Liver (tissue), 9 donors: ENCODE data around the gene ZNF524. TPM values are rescaled to one million over a fixed set of nuclear protein-coding genes. Genes with fewer than 3 reads are reported as not detected.

Experiments
- DNase-seq: peaks from one replicate; pipeline ENCODE4 v3.0.0-alpha.2; 2017; ENCODE audit warnings: low spot score
- H3K27ac ChIP-seq, 2 donors: one replicate each; pipeline ENCODE4 v1.7.0; 2013; ENCODE audit warnings: inconsistent platforms in 2 of 2, low read length in 2 of 2, control low read depth in 1 of 2, low read depth in 1 of 2, mild to moderate bottlenecking in 1 of 2
- H3K27me3 ChIP-seq, 4 donors: one replicate each; pipeline versions ENCODE4 v1.6.1 to v1.7.0; 2013; ENCODE audit warnings: low read length in 3 of 4, inconsistent platforms in 1 of 4, mild to moderate bottlenecking in 1 of 4, moderate library complexity in 1 of 4; ENCODE audit not compliant: control insufficient read depth in 4 of 4, insufficient read depth in 4 of 4
- H3K36me3 ChIP-seq, 4 donors: one replicate each; pipeline versions ENCODE4 v1.6.1 to v1.7.0; 2013; ENCODE audit warnings: low read length in 3 of 4, mild to moderate bottlenecking in 3 of 4, low read depth in 1 of 4, moderate library complexity in 1 of 4; ENCODE audit not compliant: control insufficient read depth in 4 of 4, insufficient read depth in 3 of 4
- H3K4me1 ChIP-seq, 4 donors: one replicate each; pipeline versions ENCODE4 v1.6.1 to v1.7.0; 2013; ENCODE audit warnings: low read length in 3 of 4, mild to moderate bottlenecking in 3 of 4, moderate library complexity in 1 of 4; ENCODE audit not compliant: control insufficient read depth in 4 of 4, insufficient read depth in 4 of 4
- H3K4me3 ChIP-seq, 3 donors: one replicate each; pipeline versions ENCODE4 v1.6.1 to v1.7.0; 2013; ENCODE audit warnings: low read length in 3 of 3, control low read depth in 1 of 3, low read depth in 1 of 3, mild to moderate bottlenecking in 1 of 3
- H3K9ac ChIP-seq, 2 donors: one replicate each; pipeline ENCODE4 v1.7.0; 2013; ENCODE audit warnings: low read length in 2 of 2, mild to moderate bottlenecking in 2 of 2, moderate library complexity in 2 of 2, control low read depth in 1 of 2, low read depth in 1 of 2
- H3K9me3 ChIP-seq, 4 donors: one replicate each; pipeline versions ENCODE4 v1.6.1 to v1.7.0; 2013; ENCODE audit warnings: low read length in 3 of 4; ENCODE audit not compliant: control insufficient read depth in 4 of 4
- ATF3 ChIP-seq: IDR thresholded peaks from 2 replicates; pipeline ENCODE4 v1.6.1; 2016; ENCODE audit warnings: antibody characterized with exemption
- CTCF ChIP-seq: fragments of 150-350 bp; IDR thresholded peaks from 2 replicates; pipeline ENCODE4 v1.5.1; 2017; ENCODE audit warnings: improper control_type of control experiment, low read depth, low read length; ENCODE audit not compliant: missing input control
- EGR1 ChIP-seq, 2 donors: IDR thresholded peaks; 2 replicates each; pipeline ENCODE4 v1.6.1; 2016 to 2018; ENCODE audit warnings: antibody characterized with exemption in 2 of 2, low read depth in 2 of 2
- FOXA1 ChIP-seq: IDR thresholded peaks from 2 replicates; pipeline ENCODE4 v1.6.1; 2016; ENCODE audit warnings: antibody characterized with exemption
- FOXA2 ChIP-seq: IDR thresholded peaks from 2 replicates; pipeline ENCODE4 v1.6.1; 2016; ENCODE audit warnings: antibody characterized with exemption
- GABPA ChIP-seq, 2 donors: IDR thresholded peaks in 1 of 2; conservative IDR thresholded peaks in 1 of 2; 2 replicates each; pipeline ENCODE4 v1.6.1; 2016; ENCODE audit warnings: antibody characterized with exemption in 2 of 2, mild to moderate bottlenecking in 1 of 2, moderate library complexity in 1 of 2
- HNF4A ChIP-seq, 2 donors: conservative IDR thresholded peaks; 2 replicates each; pipeline ENCODE4 v1.6.1; 2016; ENCODE audit warnings: antibody characterized with exemption in 2 of 2, mild to moderate bottlenecking in 2 of 2
- HNF4G ChIP-seq: IDR thresholded peaks from 2 replicates; pipeline ENCODE4 v1.6.1; 2016; ENCODE audit warnings: antibody characterized with exemption
- JUND ChIP-seq, 2 donors: IDR thresholded peaks; 2 replicates each; pipeline ENCODE4 v1.6.1; 2016; ENCODE audit warnings: antibody characterized with exemption in 2 of 2
- NR2F2 ChIP-seq: IDR thresholded peaks from 2 replicates; pipeline ENCODE4 v1.6.1; 2016; ENCODE audit warnings: antibody characterized with exemption
- RAD21 ChIP-seq, 2 donors: IDR thresholded peaks; 2 replicates each; pipeline ENCODE4 v1.6.1; 2016; ENCODE audit warnings: antibody characterized with exemption in 2 of 2, mild to moderate bottlenecking in 2 of 2
- SP1 ChIP-seq: IDR thresholded peaks from 2 replicates; pipeline ENCODE4 v1.6.1; 2018; ENCODE audit warnings: antibody characterized with exemption, mild to moderate bottlenecking
- TAF1 ChIP-seq: conservative IDR thresholded peaks from 2 replicates; pipeline ENCODE4 v1.6.1; 2016; ENCODE audit warnings: antibody characterized with exemption, mild to moderate bottlenecking
- YY1 ChIP-seq: IDR thresholded peaks from 2 replicates; pipeline ENCODE4 v1.6.1; 2016; ENCODE audit warnings: antibody characterized with exemption, mild to moderate bottlenecking
- ZBTB33 ChIP-seq: IDR thresholded peaks from 2 replicates; pipeline ENCODE4 v1.6.1; 2016; ENCODE audit warnings: antibody characterized with exemption
- WGBS: extraction: QIAGEN DNeasy Blood & Tissue Kit; methylation state at CpG from one replicate; pipeline ENCODE4 v1.1.7; 2013; 5-methylcytosine and 5-hydroxymethylcytosine counted together
- polyA plus RNA-seq, 2 donors: library from polyadenylated mRNA; stranded (reverse) in 1 of 2; unstranded in 1 of 2; fragments of 200-250 nt in 1 of 2; fragments of >200 nt in 1 of 2; fragmentation: Nextera tagmentation in 1 of 2; extraction: Ambion mirVana in 1 of 2; gene quantifications; one replicate each; pipeline versions ENCODE4 v1.2.1 to v1.2.3, GENCODE V29; 2013 to 2015
- total RNA-seq, 2 donors: library from RNA; depleted of rRNA; stranded (reverse); fragments of >200 nt; gene quantifications; one replicate each; pipeline ENCODE4 v1.2.3, GENCODE V29; 2014
- TF ChIP-seq, protein P1 (sequence below): IDR thresholded peaks from 2 replicates; pipeline ENCODE4 v1.6.1; 2016; ENCODE audit warnings: antibody characterized with exemption, mild to moderate bottlenecking
- TF ChIP-seq, protein P2 (sequence below): IDR thresholded peaks from 2 replicates; pipeline ENCODE4 v1.6.1; 2016; ENCODE audit warnings: antibody characterized with exemption
- donor health status: healthy.
- donor health status: healthy.
- donor health status: healthy.
- donor health status: healthy.
- donor health status: healthy.

The ZNF524 gene
- total and polyA plus RNA-seq, 4 donors: 6.7 to 12.3 (median 10.2) TPM

DNA sequence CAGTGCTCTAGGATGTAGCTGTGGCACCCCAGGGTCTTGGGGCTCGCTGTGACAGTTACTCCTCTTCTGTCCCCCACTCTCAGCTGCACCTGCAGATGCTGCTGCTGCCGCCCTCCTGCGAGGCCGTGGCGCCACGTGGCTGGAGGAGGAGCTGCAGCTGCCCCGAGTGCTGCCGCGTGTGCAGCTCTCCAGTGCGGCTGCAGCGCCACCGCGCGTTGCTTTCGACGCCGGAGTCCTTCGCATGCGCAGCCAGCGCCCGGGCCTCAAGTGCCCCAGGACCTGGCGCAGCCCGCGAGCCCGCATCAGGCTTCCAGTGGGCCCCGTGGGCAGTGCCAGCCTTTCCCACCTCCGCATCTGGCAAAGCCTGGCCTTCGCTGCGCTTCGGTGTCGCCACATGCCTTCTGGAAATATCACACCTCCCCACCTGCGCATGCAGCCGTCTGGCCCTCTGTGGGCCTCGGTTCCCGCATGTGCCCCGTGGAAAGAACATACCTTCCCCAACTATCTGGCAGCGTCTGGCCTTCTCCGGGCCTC, 40.0 kb downstream of the ZNF524 start (continued):
- TF ChIP-seq SP1: no peak

DNA sequence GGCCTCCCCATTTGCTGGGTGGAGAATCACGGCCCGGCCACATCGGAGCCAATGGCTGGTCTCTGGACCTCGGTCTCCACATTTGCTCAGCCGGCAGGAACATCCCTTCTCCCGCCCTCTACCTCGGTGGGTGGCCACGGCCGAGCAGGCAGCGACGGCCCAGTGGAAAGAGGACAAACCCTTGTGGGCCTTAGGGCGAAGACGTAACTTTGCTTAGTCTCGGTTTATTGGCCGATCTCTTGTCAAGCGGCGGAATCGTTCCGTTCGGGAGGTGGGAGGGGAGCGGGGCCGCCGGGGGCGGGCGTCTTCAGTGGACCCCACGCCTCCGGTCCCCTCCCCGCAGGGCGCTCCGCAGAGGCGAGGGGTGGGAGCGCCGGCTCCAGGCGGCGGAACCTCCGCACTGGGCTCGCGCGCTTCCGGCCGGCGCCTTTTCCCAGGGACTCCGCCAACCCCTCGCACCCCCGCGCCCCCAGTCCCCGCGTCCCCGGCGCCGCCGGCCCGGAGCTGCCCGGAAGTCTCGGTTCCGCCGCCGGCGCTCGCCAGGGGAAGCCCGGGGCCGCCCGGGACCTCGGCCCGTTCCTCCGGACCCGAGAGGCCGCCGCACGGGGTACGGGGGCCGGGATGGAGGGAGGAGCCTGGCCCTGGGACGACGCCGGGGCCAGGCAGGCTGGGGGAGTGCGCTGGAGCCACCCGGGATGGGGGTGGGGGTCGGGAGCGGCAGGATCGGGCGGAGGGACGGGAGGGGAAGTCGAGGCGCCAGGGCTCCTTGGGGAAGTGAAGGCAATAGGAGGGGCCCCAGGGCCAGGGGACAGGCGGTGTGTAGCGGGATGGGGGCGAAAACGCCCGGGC, 40.7 kb downstream of the ZNF524 start, which contains the start of gene ZNF580:
TSS of gene ZNF580 (plus strand) at position 426 of the 849 bp plus-strand sequence. CDS start 1,507 bp downstream, outside the sequence.
- Histone ChIP-seq H3K36me3 (peaks cover 0 to 9% (median under 1%) of the 10 kb centered on the region in 4 donors), H3K9ac (peak within 1 kb of the TSS; percentile 66 to 84), H3K4me3 (peak within 1 kb of the TSS; percentile 65 to 86 (median 79)), H3K27ac (peak within 1 kb of the TSS; percentile 83 to 91), H3K4me1 (peaks cover 26 to 78% (median 58%) of the 10 kb centered on the region in 4 donors), H3K9me3 (no peaks in the 10 kb centered on the region), H3K27me3 (no peaks in the 10 kb centered on the region)
- WGBS: under 1% methylated on average over 89 of the region's 89 CpGs
- peak; percentile 74 for DNase-seq
- TF ChIP-seq FOXA1 (no peak), FOXA2 (no peak), GABPA (IDR thresholded peaks at IDR 0.05 in 1 of 2, conservative IDR thresholded peaks at IDR 0.05 in 1 of 2) (peak in 1 of 2 donors; percentile 51), EGR1 (IDR thresholded peaks at IDR 0.05; ENCODE audit: low read depth in 2 of 2) (no peak), RAD21 (IDR thresholded peaks at IDR 0.05) (no peak)

DNA sequence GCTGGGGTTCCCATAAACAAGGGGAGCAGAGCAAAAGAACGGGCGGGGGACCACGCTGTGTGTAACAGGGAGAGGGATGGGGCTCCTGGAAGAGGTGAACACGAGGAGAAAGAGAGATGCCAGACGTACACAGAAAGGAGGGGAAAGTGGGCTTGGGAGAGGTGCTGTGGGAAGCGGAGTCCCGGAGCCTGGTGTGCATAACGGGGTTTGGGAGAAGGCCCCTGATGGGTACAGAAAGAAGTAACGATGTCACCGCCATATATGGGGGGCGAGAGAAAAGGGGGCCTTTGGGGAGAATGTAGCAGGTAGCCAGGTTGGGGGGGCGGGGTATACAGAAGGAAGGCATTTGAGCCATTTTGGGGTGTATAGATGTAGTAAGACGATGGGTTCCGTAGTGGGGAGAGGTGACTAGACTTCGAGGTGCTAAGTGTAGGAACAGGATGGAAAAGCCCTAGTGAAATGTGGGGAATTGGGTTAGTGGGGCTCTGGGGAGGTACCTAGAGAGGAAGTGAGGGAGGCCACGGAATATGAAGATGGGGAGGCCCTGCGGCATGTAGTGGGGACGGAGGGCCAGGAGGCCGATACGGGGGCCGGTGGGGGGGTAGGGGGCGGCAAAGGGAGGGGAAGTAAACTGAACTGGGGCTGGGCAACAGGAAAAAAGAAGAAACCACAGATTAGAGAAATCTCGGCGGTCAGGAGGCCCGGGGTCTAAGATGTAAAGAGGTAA, 41.5 kb downstream of the ZNF524 start:
- Histone ChIP-seq H3K4me1 (peaks cover 18 to 70% (median 51%) of the 10 kb centered on the region in 4 donors), H3K9me3 (no peaks in the 10 kb centered on the region), H3K4me3 (peak overlapping the region; percentile 65 to 86 (median 79)), H3K27ac (peak overlapping the region; percentile 83 to 91), H3K9ac (peak overlapping the region; percentile 58 to 84), H3K27me3 (no peaks in the 10 kb centered on the region), H3K36me3 (peaks cover 0 to 9% (median under 1%) of the 10 kb centered on the region in 4 donors)
- 1% methylated on average over 25 of the region's 25 CpGs for WGBS
- TF ChIP-seq, protein P1, sequence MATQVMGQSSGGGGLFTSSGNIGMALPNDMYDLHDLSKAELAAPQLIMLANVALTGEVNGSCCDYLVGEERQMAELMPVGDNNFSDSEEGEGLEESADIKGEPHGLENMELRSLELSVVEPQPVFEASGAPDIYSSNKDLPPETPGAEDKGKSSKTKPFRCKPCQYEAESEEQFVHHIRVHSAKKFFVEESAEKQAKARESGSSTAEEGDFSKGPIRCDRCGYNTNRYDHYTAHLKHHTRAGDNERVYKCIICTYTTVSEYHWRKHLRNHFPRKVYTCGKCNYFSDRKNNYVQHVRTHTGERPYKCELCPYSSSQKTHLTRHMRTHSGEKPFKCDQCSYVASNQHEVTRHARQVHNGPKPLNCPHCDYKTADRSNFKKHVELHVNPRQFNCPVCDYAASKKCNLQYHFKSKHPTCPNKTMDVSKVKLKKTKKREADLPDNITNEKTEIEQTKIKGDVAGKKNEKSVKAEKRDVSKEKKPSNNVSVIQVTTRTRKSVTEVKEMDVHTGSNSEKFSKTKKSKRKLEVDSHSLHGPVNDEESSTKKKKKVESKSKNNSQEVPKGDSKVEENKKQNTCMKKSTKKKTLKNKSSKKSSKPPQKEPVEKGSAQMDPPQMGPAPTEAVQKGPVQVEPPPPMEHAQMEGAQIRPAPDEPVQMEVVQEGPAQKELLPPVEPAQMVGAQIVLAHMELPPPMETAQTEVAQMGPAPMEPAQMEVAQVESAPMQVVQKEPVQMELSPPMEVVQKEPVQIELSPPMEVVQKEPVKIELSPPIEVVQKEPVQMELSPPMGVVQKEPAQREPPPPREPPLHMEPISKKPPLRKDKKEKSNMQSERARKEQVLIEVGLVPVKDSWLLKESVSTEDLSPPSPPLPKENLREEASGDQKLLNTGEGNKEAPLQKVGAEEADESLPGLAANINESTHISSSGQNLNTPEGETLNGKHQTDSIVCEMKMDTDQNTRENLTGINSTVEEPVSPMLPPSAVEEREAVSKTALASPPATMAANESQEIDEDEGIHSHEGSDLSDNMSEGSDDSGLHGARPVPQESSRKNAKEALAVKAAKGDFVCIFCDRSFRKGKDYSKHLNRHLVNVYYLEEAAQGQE: no peak
- TF ChIP-seq TAF1 (no peak), JUND (IDR thresholded peaks at IDR 0.05) (no peak), HNF4G (no peak), SP1 (no peak), YY1 (no peak), EGR1 (IDR thresholded peaks at IDR 0.05; ENCODE audit: low read depth in 2 of 2) (no peak), RAD21 (IDR thresholded peaks at IDR 0.05) (no peak), ZBTB33 (no peak), HNF4A (conservative IDR thresholded peaks at IDR 0.05) (no peak), FOXA1 (no peak), CTCF (no peak), GABPA (IDR thresholded peaks at IDR 0.05 in 1 of 2, conservative IDR thresholded peaks at IDR 0.05 in 1 of 2) (no peak), NR2F2 (no peak), ATF3 (no peak), FOXA2 (no peak)
- TF ChIP-seq, protein P2, sequence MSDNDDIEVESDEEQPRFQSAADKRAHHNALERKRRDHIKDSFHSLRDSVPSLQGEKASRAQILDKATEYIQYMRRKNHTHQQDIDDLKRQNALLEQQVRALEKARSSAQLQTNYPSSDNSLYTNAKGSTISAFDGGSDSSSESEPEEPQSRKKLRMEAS: no peak
- no peak for DNase-seq
